NCI-H510A (cell line): ENCODE results near the gene CITED2.

Experiments used
- DNase-seq: peaks from one replicate; lab custom pipeline; 2025; lab: John Stamatoyannopoulos, UW

The CITED2 gene

GRCh38 chr6:139386404-139386803, 12.0 kb upstream of the CITED2 start:
- DNase-seq = no peak

GRCh38 chr6:139381216-139381865, 6.9 kb upstream of the CITED2 start:
- no peak for DNase-seq

DNA sequence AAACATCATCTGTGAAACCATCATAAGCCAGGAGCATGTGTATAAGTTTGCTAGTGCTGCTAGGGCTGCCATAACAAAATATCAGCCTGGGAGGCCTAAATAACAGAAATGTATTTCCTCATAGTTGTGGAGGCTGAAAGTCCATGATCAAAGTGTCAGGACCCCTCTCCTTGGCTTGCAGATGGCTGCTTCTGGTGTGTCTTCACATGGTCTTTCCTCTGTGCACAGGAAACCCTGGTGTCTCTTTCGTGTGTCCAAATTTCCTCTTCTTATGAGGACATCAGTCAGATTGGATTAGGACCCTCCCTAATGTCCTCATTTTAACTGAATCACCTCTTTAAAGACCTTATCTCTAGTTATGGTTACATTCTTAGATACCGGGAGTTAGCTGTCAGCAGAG, 6.2 kb upstream of the CITED2 start:
- no peak for DNase-seq

GRCh38 chr6:139380168-139380567, 5.7 kb upstream of the CITED2 start:
- DNase-seq = no peak

DNA sequence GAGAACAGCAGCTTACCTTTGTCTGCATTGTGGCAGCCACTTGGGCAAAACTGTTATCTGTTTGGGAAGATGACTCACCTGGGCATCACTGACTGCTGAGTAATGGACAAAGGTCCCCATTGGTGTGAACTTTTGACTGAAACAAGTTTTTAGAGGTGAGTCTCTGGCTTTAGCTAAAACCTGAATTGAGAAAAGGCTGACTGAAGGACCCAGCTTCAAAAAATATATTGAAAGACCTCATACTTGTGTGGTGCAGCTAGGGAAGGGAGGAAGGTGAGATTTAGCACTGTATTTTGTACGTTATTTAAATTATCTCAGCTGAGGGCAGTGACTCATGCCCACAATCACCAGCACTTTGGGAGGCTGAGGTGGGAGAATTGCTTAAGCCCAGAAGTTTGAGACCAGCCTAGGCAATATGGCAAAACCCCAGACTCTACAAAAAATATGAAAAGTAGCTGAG, 4.5 kb upstream of the CITED2 start:
- DNase-seq = no peak

GRCh38 chr6:139378226-139378625, 3.8 kb upstream of the CITED2 start:
- no peak for DNase-seq

DNA sequence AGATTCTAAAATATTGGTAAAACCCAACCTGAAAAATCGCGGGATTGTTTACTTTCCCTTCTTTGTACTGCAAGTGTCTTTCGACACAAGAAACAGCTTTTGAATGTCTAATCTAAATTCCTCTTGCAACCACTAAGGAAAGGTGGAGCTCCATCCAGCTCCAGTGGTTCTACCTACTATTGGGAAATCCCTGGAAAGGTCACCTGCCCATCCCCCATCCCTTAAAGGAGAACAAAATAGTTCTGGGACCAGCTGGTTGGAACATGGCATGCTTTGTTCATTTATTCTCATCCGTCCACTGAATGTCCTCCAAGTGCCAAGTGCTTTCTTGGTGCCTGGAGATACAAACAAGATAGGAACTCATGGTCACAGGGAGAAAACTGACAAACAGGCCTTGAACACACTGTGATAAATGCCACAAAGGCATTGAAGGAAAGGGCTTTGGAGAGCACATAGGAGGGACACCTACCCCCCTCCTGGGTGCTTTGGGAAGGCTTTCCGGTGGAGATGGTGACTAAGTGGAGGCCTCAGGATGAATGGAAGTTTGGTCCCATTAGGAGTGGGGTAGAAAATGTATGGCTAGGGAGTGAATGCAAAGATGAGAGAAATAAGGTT, 2.3 kb upstream of the CITED2 start:
- no peak for DNase-seq

GRCh38 chr6:139376017-139376330, 1.5 kb upstream of the CITED2 start:
- peak; percentile 6 for DNase-seq

- peak; percentile 86 for DNase-seq
Measured at GRCh38 chr6:139375226-139376016, 973 bp upstream of the CITED2 start.

DNA sequence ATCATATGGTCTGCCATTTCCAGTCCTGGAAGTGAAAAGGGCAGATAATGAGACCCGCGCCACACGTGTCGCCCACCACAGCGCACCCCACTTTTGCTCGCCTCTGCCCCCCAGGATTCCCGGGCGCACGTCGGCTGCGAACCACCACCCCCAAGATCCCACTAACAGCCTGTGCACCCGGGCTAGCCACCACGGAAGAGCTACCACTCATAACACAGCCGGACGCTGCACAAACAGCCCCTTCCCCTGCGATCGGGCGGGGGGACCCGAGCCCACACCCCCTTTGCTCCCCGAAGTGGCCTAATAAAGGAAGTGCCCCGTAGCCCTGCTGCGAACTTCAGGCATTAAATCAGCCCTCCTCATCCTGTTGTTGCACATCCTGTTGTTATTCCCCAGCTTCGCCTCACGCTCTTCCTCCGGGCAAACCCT, 506 bp downstream of the CITED2 start:
- DNase-seq = no peak

DNA sequence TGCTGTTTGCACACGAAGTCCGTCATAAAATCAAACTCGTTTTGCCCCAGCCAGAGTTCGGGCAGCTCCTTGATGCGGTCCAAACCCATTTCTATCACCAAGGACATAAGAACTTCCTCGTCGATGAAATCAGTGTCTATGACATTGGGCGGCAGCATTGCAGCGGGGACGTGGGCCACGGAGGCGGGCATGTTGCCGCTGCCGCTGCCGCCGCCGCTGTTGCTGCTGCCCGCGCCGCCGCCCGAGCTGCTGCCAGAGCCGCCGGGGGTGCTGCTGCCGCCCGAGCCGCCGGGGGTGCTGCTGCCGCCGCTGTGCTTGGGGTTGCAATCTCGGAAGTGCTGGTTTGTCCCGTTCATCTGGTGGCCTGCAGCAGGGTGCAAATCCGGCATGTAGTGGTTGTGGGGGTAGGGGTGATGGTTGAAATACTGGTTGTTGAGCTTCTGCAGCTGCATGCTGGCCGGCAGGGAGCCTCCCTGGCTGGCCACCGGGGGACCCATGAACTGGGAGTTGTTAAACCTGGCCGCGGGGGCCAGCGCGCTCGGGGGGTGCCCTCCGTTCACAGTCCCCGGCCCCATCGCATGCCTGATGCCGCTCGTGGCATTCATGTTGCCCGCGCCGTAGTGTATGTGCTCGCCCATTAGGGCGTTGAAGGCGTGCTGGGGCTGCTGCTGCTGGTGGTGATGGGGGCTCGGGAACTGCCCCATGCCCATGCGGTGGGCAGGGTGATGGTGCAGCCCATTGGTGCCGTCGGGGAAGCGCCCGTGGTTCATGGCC, 1.1 kb downstream of the CITED2 start:
- no peak for DNase-seq

DNA sequence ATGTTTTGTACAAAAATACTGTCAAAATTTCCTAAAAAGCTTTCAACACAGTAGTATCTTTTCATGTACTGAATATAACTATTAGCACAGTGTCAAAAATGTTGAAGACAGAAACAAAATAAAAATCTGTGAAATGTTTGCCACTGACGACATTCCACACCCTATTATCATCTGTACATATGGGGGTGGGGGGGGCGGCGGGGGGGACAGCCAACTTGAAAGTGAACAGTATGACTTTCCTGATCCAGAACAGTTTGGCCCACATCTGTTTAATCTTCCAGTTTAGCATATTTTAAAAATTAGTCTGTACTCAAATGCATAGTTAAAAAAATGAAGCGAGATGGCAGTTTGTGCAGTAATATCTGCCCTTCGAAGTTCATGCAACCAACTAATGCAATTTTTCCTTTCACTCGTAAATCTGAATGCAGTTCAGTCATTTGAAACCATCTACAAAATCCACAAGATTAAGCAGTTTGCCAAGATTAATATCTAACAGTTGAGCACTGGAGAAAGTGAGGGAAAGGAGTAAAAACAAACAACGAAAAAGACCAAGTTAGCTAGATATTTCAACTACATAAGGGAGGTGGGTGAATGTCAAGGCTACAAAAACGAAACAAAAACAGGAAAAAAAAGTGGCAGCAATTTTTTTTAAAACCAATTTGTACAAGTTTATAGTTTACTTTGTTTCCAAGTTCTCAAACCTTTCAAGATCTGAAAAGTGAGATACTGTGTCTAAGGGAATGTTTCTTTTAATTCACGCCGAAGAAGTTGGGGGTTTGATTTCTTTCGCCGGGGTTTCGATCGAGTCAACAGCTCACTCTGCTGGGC, 1.9 kb downstream of the CITED2 start:
- DNase-seq = no peak

DNA sequence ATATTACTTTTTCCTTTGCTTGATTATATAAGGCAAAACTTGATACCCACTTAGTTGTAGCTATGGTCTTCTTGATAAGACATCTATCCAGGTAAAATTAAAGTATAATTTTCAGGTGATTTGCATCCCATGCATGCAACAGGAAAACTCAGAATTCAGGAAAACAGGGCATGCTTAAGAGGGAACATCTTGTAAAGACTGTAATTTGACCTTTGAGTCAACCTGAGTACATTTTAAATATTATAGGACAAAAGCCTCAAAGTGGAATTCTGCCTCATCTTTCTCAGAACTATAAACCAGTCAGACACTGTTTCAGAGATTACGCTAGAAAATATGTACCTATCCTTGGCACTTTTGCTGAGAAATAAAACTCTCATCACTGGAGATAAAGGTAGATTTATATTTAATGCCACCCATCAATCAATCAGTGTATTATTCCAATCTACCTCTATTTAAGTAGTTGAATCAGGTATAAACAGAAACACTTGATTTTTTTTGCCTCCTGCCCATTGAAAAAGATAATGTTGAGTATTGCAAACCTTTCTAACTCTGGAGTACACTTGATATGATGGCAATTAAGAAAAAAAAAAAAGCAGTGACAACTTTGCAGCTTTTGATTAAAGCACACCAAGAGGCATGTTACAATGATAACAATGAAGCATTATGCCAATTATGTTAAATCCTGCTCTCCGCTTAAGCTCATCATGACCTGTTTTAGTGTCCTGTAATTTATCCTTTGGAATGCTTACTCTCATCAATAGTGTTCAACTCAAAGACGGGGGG, 2.8 kb downstream of the CITED2 start:
- no peak for DNase-seq

DNA sequence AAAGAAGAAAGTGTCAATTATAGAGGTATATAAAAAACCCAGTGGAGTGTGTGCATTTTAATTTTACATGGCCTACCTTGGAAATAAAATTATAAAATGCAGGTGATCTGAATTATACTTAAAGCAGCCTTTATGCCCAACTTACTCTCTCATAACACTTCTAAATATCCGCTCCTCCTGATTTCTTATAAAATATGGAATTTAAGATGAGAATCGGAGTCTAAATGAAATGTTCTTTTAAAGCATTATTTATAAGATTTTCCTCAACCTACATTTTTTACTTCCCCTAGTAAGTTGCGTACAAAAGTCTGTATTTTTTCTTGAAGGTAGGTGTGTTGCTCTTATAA, 3.5 kb downstream of the CITED2 start:
- no peak for DNase-seq

DNA sequence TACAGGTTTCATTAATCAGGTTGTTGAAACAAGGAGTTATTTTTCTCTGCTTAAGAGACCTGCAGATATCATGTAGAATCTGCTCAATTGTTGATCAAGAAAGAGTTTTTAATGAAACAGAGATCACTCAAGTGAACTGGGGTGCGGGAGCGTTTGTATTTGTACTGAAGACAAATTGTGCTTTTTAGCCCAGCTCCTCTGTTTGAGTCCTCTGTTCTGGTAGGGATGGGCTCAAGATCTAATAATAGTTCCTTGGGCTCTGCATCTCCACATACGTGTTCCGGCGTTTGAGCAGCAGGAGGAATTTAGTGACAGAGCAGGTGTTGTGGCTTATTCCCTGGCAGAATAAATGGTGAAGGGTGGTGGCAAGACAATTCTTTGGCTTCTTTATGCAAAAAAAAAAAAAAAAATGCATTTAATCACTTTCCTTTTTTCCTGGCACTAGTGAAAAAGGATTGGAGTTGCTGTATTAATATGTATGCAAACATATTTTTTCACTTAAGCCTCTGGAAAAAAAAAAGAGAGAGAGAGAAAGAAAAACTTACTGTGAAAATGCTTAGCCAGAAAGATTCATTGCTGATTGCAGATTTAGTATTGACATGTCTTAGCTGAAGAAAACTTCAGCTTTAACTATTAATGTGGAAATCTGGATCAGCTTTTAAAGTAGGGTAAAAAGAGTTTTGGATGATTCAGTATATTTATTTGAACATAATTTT, 4.0 kb downstream of the CITED2 start:
- DNase-seq = no peak

GRCh38 chr6:139369568-139370282, 4.7 kb downstream of the CITED2 start:
- DNase-seq = peak; percentile 16

DNA sequence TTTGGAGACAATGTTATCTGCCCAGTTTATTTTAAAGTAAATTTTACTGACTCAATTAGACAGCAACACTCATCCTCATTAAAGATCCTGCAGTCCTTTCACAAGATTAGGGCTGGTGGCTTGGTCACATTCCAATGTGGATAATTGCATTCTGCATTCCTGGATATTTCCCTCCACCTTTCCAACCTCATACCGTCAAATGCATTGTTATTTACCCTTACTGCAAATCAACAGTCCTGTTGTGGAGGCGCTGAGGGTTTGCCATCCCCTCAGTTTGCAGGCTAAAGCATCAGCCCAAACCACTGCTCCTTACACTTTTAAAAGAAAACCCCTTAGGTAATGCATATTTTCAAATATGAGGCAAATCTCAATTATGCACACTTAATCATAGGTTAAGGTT, 5.4 kb downstream of the CITED2 start:
- no peak for DNase-seq

- DNase-seq = no peak
Measured at GRCh38 chr6:139368661-139369060, 5.8 kb downstream of the CITED2 start.

DNA sequence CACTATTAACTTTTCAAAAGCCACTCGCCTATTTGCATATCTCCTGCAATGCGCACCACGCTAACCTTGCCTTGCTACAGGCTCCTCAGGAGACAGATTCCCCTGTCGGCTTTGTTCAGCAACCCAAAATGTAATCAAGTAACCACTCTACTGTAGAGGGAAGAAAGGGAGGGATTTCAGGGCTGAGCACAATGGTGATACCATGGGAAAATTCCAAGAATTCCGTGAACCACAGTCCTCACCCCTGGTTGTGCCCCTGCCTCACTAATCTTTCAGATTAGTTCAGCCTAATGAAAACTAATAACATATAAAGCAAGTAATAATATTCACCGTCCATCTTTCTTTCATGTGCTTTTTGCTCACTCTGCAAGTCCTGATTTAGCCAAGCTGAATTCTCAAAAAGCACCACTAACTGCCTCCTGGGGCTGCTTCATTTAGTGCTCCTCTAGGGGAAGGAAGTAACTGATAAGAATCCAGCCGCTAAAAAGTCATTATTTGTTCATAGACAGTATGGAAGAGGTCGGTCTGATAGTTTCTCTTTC, 6.6 kb downstream of the CITED2 start:
- DNase-seq = no peak
